HepG2 (cell line): ENCODE results near the gene CARD9. TPM values are rescaled to one million over a fixed set of nuclear protein-coding genes. Genes with fewer than 3 reads are reported as not detected.

ENCODE experiments used
- ATF1 ChIP-seq: IDR thresholded peaks from 2 replicates; pipeline ENCODE4 v1.6.1; 2016; ENCODE audit warnings: mild to moderate bottlenecking, control low read depth
- ATM ChIP-seq: fragments of 450-650 bp; IDR thresholded peaks from 2 replicates; pipeline ENCODE4 v1.7.1; 2017; ENCODE audit warnings: mild to moderate bottlenecking, borderline replicate concordance
- CBX1 ChIP-seq: IDR thresholded peaks from one replicate; pipeline ENCODE4 v1.6.1; 2016; ENCODE audit warnings: antibody characterized with exemption, low read depth
- ETV5 ChIP-seq: IDR thresholded peaks from 2 replicates; pipeline ENCODE4 v1.6.1; 2018; ENCODE audit warnings: missing biosample characterization, missing genetic modification reagents, inconsistent platforms, borderline replicate concordance
- HDAC2 ChIP-seq: sonication (generic); formaldehyde crosslinking; IDR thresholded peaks from 2 replicates; pipeline ENCODE4 v1.4.0; 2020; ENCODE audit warnings: missing genetic modification reagents
- JDP2 ChIP-seq: sonication (generic); formaldehyde crosslinking; IDR thresholded peaks from 2 replicates; pipeline ENCODE4 v1.8.1; 2022; ENCODE audit warnings: missing genetic modification reagents, borderline replicate concordance
- MYC ChIP-seq: sonication (generic); formaldehyde crosslinking; IDR thresholded peaks from 2 replicates; pipeline ENCODE4 v1.9.0; 2021; ENCODE audit warnings: missing genetic modification reagents, borderline replicate concordance
- NR0B2 ChIP-seq: sonication (generic); formaldehyde crosslinking; IDR thresholded peaks from 2 replicates; pipeline ENCODE4 v1.4.0; 2020; ENCODE audit warnings: mild to moderate bottlenecking, missing genetic modification reagents
- PHF8 ChIP-seq: sonication (generic); formaldehyde crosslinking; IDR thresholded peaks from 2 replicates; pipeline ENCODE4 v1.5.0; 2020; ENCODE audit warnings: missing genetic modification reagents
- POLR2AphosphoS2 ChIP-seq: IDR thresholded peaks from 2 replicates; pipeline ENCODE4 v1.6.1; 2011; ENCODE audit warnings: low read depth, low read length, improper control_type of control experiment
- RELA ChIP-seq: sonication (generic); formaldehyde crosslinking; IDR thresholded peaks from 2 replicates; pipeline ENCODE4 v1.4.0; 2020; ENCODE audit warnings: missing genetic modification reagents
- SIX1 ChIP-seq: sonication (generic); formaldehyde crosslinking; IDR thresholded peaks from 2 replicates; pipeline ENCODE4 v1.4.0; 2020; ENCODE audit warnings: missing genetic modification reagents, borderline replicate concordance
- TGIF2 ChIP-seq: IDR thresholded peaks from 2 replicates; pipeline ENCODE4 v1.6.1; 2016; ENCODE audit warnings: control low read depth, missing compliant biosample characterization
- ZFP36L1 ChIP-seq: sonication (generic); formaldehyde crosslinking; IDR thresholded peaks from 2 replicates; pipeline ENCODE4 v1.8.0; 2022; ENCODE audit warnings: mild to moderate bottlenecking, missing genetic modification reagents, moderate library complexity
- ZMAT3 ChIP-seq: sonication (generic); formaldehyde crosslinking; conservative IDR thresholded peaks from 2 replicates; pipeline ENCODE4 v1.7.0; 2021; ENCODE audit warnings: missing genetic modification reagents
- ZMYM2 ChIP-seq: sonication (generic); formaldehyde crosslinking; IDR thresholded peaks from 2 replicates; pipeline ENCODE4 v1.8.0; 2022; ENCODE audit warnings: mild to moderate bottlenecking, missing genetic modification reagents
- ZNF335 ChIP-seq: sonication (generic); formaldehyde crosslinking; IDR thresholded peaks from 2 replicates; pipeline ENCODE4 v1.4.0; 2020; ENCODE audit warnings: missing genetic modification reagents
- ZNF777 ChIP-seq: sonication (generic); formaldehyde crosslinking; IDR thresholded peaks from 2 replicates; pipeline ENCODE4 v1.4.0; 2020; ENCODE audit warnings: missing genetic modification reagents
- ZSCAN29 ChIP-seq: sonication (generic); formaldehyde crosslinking; conservative IDR thresholded peaks from 2 replicates; pipeline ENCODE4 v1.4.0; 2020; ENCODE audit warnings: mild to moderate bottlenecking, missing genetic modification reagents
- polyA plus RNA-seq, 8 experiments: library from polyadenylated mRNA; depleted of rRNA in 3 of 8; stranded (reverse) in 7 of 8; unstranded in 1 of 8; fragments of >200 nt; fragmentation: Illumina TruSeq in 4 of 8; extraction: Trizol in 4 of 8; gene quantifications; 2 replicates each; pipeline versions ENCODE4 v1.2.1 to v1.2.3, GENCODE V29; 2011 to 2016; ENCODE audit warnings: low read depth in 4 of 8, missing spikeins in 1 of 8, mixed read lengths in 1 of 8; ENCODE audit not compliant: insufficient read depth in 1 of 8
- total RNA-seq, 5 experiments: library from RNA; depleted of rRNA; stranded (reverse); fragments of >200 nt; fragmentation: Illumina TruSeq; extraction: Trizol; gene quantifications; 2 replicates each; pipeline ENCODE4 v1.2.3, GENCODE V29; 2016; ENCODE audit warnings: low read depth in 1 of 5
- TF ChIP-seq, protein P1 (sequence below): sonication (generic); formaldehyde crosslinking; IDR thresholded peaks from 2 replicates; pipeline ENCODE4 v1.4.0; 2020; ENCODE audit warnings: missing genetic modification reagents
- TF ChIP-seq, protein P2 (sequence below): sonication (generic); formaldehyde crosslinking; IDR thresholded peaks from 2 replicates; pipeline ENCODE4 v1.8.0; 2022; ENCODE audit warnings: missing genetic modification reagents, mild to moderate bottlenecking, inconsistent platforms, borderline replicate concordance
- TF ChIP-seq, protein P3 (sequence below): sonication (generic); formaldehyde crosslinking; IDR thresholded peaks from 2 replicates; pipeline ENCODE4 v1.4.0; 2020; ENCODE audit warnings: missing genetic modification reagents

The CARD9 gene
- total and polyA plus RNA-seq, 2 of the 13 experiments (the other 11 are each of a cell fraction or from before 2014, with no cell fraction given): 3.3 to 7.4 TPM

DNA sequence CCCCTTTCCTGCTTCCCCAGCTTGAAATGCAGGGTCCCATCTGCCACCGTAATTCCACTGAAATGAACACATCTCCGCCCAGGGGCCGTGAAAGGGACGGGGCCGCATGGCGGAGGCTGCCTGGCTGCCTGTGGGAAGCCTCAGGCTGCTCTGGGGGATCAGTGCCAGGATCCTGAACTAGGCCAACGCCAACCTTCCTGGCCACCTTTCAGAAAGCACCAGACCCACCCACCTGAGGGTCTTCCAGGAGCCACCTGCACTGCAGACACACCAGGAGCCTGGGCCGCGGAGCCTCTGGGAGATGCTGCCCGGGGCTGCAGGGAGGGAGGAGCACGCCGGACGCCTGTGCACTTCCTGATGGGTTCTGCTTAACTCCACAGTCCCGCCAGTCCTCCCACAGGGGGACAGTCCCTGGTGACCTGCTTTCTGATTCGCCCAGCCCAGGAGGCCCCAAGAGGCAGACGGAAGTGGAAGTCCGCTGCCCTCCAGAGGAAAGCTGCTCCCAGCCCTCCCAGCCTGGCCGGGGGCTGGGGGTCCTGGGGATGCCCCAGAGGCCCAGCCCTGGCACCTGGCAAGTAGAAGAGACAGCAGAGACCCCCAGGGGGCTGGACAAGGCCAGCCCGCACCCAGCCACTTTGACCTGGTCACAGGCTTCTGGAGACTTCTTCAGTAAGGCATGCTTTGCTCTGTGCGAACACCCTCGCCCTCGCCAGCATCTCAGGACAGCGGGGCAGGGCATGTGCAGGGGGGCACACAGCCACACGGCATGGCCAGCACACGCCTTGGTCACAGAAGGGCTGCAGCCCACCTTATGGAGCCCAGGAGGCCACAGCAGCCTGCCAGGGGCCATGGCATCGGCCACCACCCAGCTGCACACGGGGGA is at the start of gene CARD9 (continued):
- TF ChIP-seq, protein P1, sequence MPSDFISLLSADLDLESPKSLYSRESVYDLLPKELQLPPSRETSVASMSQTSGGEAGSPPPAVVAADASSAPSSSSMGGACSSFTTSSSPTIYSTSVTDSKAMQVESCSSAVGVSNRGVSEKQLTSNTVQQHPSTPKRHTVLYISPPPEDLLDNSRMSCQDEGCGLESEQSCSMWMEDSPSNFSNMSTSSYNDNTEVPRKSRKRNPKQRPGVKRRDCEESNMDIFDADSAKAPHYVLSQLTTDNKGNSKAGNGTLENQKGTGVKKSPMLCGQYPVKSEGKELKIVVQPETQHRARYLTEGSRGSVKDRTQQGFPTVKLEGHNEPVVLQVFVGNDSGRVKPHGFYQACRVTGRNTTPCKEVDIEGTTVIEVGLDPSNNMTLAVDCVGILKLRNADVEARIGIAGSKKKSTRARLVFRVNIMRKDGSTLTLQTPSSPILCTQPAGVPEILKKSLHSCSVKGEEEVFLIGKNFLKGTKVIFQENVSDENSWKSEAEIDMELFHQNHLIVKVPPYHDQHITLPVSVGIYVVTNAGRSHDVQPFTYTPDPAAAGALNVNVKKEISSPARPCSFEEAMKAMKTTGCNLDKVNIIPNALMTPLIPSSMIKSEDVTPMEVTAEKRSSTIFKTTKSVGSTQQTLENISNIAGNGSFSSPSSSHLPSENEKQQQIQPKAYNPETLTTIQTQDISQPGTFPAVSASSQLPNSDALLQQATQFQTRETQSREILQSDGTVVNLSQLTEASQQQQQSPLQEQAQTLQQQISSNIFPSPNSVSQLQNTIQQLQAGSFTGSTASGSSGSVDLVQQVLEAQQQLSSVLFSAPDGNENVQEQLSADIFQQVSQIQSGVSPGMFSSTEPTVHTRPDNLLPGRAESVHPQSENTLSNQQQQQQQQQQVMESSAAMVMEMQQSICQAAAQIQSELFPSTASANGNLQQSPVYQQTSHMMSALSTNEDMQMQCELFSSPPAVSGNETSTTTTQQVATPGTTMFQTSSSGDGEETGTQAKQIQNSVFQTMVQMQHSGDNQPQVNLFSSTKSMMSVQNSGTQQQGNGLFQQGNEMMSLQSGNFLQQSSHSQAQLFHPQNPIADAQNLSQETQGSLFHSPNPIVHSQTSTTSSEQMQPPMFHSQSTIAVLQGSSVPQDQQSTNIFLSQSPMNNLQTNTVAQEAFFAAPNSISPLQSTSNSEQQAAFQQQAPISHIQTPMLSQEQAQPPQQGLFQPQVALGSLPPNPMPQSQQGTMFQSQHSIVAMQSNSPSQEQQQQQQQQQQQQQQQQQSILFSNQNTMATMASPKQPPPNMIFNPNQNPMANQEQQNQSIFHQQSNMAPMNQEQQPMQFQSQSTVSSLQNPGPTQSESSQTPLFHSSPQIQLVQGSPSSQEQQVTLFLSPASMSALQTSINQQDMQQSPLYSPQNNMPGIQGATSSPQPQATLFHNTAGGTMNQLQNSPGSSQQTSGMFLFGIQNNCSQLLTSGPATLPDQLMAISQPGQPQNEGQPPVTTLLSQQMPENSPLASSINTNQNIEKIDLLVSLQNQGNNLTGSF (CRISPR knock-in tag): no peak
- TF ChIP-seq ZFP36L1 (CRISPR knock-in tag) (no peak), ZMYM2 (CRISPR knock-in tag) (no peak), POLR2AphosphoS2 (no peak), PHF8 (CRISPR knock-in tag) (peak; percentile 68; the same call in 1 of the 2 replicates), ETV5 (CRISPR knock-in tag) (peak; percentile 24; the same call in 1 of the 2 replicates), ZMAT3 (CRISPR knock-in tag) (0 out of 2 replicates have a peak, but pooled peaks have one; percentile 3), CBX1 (no peak), MYC (CRISPR knock-in tag) (peak; percentile 68), ZSCAN29 (no peak), ATM (no peak), ATF1 (CRISPR knock-in tag) (no peak), HDAC2 (CRISPR knock-in tag) (no peak), ZNF335 (CRISPR knock-in tag) (no peak), JDP2 (CRISPR knock-in tag) (no peak), SIX1 (CRISPR knock-in tag) (no peak), TGIF2 (CRISPR knock-in tag) (peak; percentile 5; the same call in 1 of the 2 replicates), RELA (no peak), NR0B2 (CRISPR knock-in tag) (peak; percentile 67; the same call in 1 of the 2 replicates), ZNF777 (CRISPR knock-in tag) (peak; percentile 48; the same call in 1 of the 2 replicates)
- TF ChIP-seq, protein P2, sequence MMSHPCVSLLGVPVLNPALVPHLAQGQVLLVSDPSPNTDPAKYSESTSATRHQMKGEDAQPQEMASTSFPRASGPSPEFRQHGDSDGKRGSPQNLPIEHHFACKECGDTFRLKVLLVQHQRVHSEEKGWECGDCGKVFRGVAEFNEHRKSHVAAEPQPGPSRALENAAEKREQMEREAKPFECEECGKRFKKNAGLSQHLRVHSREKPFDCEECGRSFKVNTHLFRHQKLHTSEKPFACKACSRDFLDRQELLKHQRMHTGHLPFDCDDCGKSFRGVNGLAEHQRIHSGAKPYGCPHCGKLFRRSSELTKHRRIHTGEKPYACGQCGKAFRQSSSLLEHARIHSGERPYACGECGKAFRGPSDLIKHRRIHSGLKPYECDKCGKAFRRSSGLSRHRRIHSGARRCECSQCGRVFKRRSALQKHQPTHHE (CRISPR knock-in tag): no peak
- TF ChIP-seq, protein P3, sequence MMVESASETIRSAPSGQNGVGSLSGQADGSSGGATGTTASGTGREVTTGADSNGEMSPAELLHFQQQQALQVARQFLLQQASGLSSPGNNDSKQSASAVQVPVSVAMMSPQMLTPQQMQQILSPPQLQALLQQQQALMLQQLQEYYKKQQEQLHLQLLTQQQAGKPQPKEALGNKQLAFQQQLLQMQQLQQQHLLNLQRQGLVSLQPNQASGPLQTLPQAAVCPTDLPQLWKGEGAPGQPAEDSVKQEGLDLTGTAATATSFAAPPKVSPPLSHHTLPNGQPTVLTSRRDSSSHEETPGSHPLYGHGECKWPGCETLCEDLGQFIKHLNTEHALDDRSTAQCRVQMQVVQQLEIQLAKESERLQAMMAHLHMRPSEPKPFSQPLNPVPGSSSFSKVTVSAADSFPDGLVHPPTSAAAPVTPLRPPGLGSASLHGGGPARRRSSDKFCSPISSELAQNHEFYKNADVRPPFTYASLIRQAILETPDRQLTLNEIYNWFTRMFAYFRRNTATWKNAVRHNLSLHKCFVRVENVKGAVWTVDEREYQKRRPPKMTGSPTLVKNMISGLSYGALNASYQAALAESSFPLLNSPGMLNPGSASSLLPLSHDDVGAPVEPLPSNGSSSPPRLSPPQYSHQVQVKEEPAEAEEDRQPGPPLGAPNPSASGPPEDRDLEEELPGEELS (CRISPR knock-in tag): 0 out of 2 replicates have a peak, but pooled peaks have one; percentile 28
